Right lobe of liver (tissue), 4 donors: ENCODE data around the gene TIA1.

ENCODE experiments used
- CTCF ChIP-seq, 4 donors: fragments of 200-600 bp in 3 of 4; fragments of 450-650 bp in 1 of 4; IDR thresholded peaks; one replicate each; pipeline versions ENCODE4 v1.5.1 to v1.8.0; 2016 to 2022; ENCODE audit warnings: antibody characterized with exemption in 4 of 4, mild to moderate bottlenecking in 2 of 4
- POLR2A ChIP-seq: fragments of 450-650 bp; IDR thresholded peaks from one replicate; pipeline ENCODE4 v1.6.1; 2017; ENCODE audit warnings: antibody characterized with exemption, mild to moderate bottlenecking
- donor health status: DM: no; HTN: no; CAD: no.
- donor health status: DM: no; HTN: no; CAD: no.
- donor health status: DM: no; HTN: yes; CAD: no.

- TF ChIP-seq CTCF (IDR thresholded peaks at IDR 0.05) (no peak), POLR2A (no peak)
Measured at GRCh38 chr2:70191244-70191735, 57.1 kb downstream of the TIA1 start.
